GM23338 (cell line): Measurements from ENCODE around the gene CACNA1B. TPM values are rescaled to one million over a fixed set of nuclear protein-coding genes. Genes with fewer than 3 reads are reported as not detected.

Experiments
- ATAC-seq: fragments of 200-7000 bp; cut with Tn5 transposase; 3 replicates; pipeline ENCODE4 v1.9.1; 2020
- DNase-seq: peaks from one replicate; pipeline ENCODE4 v3.0.0-alpha.2; 2015; ENCODE audit warnings: low spot score
- H2AFZ ChIP-seq: fragments of 200-600 bp; sonication (generic); 2 replicates; pipeline ENCODE4 v1.8.0; 2016; ENCODE audit warnings: antibody characterized with exemption, mild to moderate bottlenecking, moderate library complexity
- H3F3A ChIP-seq: fragments of 200-600 bp; sonication (generic); replicated peaks from 2 replicates; pipeline ENCODE4 v1.8.0; 2017; ENCODE audit warnings: antibody characterized with exemption, mixed run types, low read depth
- H3K27ac ChIP-seq: fragments of 200-600 bp; sonication (generic); 2 replicates; pipeline ENCODE4 v1.6.1; 2016; ENCODE audit warnings: low read depth
- H3K27me3 ChIP-seq: fragments of 200-600 bp; sonication (generic); 2 replicates; pipeline ENCODE4 v1.8.0; 2016; ENCODE audit warnings: mild to moderate bottlenecking, mixed run types, moderate library complexity; ENCODE audit not compliant: insufficient read depth
- H3K36me3 ChIP-seq: fragments of 200-600 bp; sonication (generic); 2 replicates; pipeline ENCODE4 v1.8.0; 2016; ENCODE audit warnings: mild to moderate bottlenecking; ENCODE audit not compliant: insufficient read depth
- H3K4me1 ChIP-seq: fragments of 200-600 bp; sonication (generic); 2 replicates; pipeline ENCODE4 v1.8.0; 2016; ENCODE audit warnings: mild to moderate bottlenecking, moderate library complexity; ENCODE audit not compliant: insufficient read depth
- H3K4me2 ChIP-seq: fragments of 200-600 bp; sonication (generic); 2 replicates; pipeline ENCODE4 v1.7.1; 2017; ENCODE audit warnings: mixed run types
- H3K4me3 ChIP-seq: fragments of 200-600 bp; sonication (generic); 2 replicates; pipeline ENCODE4 v1.6.1; 2016; ENCODE audit warnings: mixed run types
- H3K79me2 ChIP-seq: fragments of 200-600 bp; sonication (generic); replicated peaks from 2 replicates; pipeline ENCODE4 v1.8.0; 2017; ENCODE audit warnings: mild to moderate bottlenecking; ENCODE audit not compliant: insufficient read depth
- H3K9me2 ChIP-seq: fragments of 200-600 bp; sonication (generic); 2 replicates; pipeline ENCODE4 v1.8.0; 2017; ENCODE audit not compliant: insufficient read depth
- H4K20me1 ChIP-seq: fragments of 200-600 bp; sonication (generic); replicated peaks from 2 replicates; pipeline ENCODE4 v1.8.0; 2017; ENCODE audit warnings: mild to moderate bottlenecking; ENCODE audit not compliant: insufficient read depth
- H3K27ac Mint-ChIP-seq: 2 replicates; pipeline ENCODE4 v1.8.0; 2020; ENCODE audit warnings: inconsistent platforms, mild to moderate bottlenecking, moderate library complexity, mixed read lengths
- H3K27me3 Mint-ChIP-seq: 3 replicates; pipeline ENCODE4 v1.8.0; 2022; ENCODE audit warnings: low read depth, mild to moderate bottlenecking, moderate library complexity, mixed read lengths, inconsistent platforms; ENCODE audit not compliant: insufficient read depth, poor library complexity
- H3K36me3 Mint-ChIP-seq: 3 replicates; pipeline ENCODE4 v1.8.0; 2021; ENCODE audit warnings: low read depth, mild to moderate bottlenecking, inconsistent platforms, moderate library complexity, mixed read lengths
- H3K4me1 Mint-ChIP-seq: 3 replicates; pipeline ENCODE4 v1.8.0; 2020; ENCODE audit warnings: mild to moderate bottlenecking, inconsistent platforms, mixed read lengths
- H3K4me3 Mint-ChIP-seq: 3 replicates; pipeline ENCODE4 v1.8.0; 2021; ENCODE audit warnings: moderate library complexity, mild to moderate bottlenecking, inconsistent platforms, mixed read lengths
- H3K9me3 Mint-ChIP-seq: 3 replicates; pipeline ENCODE4 v1.8.0; 2020; ENCODE audit warnings: moderate library complexity, mild to moderate bottlenecking, inconsistent platforms, mixed read lengths
- ETS1 ChIP-seq: IDR thresholded peaks from 2 replicates; pipeline ENCODE4 v1.6.1; 2016; ENCODE audit warnings: antibody characterized with exemption
- EZH2 ChIP-seq: fragments of 200-600 bp; sonication (generic); IDR thresholded peaks from one replicate; pipeline ENCODE4 v1.8.0; 2017; ENCODE audit warnings: antibody characterized with exemption, mild to moderate bottlenecking, low read depth; ENCODE audit not compliant: unreplicated experiment
- EZH2phosphoT487 ChIP-seq: fragments of 200-600 bp; sonication (generic); IDR thresholded peaks from one replicate; pipeline ENCODE4 v1.8.1; 2018; ENCODE audit warnings: antibody characterized with exemption; ENCODE audit not compliant: unreplicated experiment
- JUNB ChIP-seq: IDR thresholded peaks from one replicate; pipeline ENCODE4 v1.6.1; 2016; ENCODE audit warnings: antibody characterized with exemption; ENCODE audit not compliant: unreplicated experiment
- POLR2AphosphoS5 ChIP-seq: IDR thresholded peaks from 2 replicates; pipeline ENCODE4 v1.6.1; 2016; ENCODE audit warnings: antibody characterized with exemption, low read depth
- REST ChIP-seq: IDR thresholded peaks from one replicate; pipeline ENCODE4 v1.6.1; 2018; ENCODE audit warnings: antibody characterized with exemption; ENCODE audit not compliant: unreplicated experiment
- ZNF114 ChIP-seq: fragments of 250-450 bp; sonication (Bioruptor Pico); IDR thresholded peaks from 2 replicates; pipeline ENCODE4 v1.5.0; 2020; ENCODE audit warnings: mild to moderate bottlenecking, moderate library complexity
- ZNF331 ChIP-seq: fragments of 250-450 bp; sonication (Bioruptor Pico); IDR thresholded peaks from 2 replicates; pipeline ENCODE4 v1.5.0; 2020; ENCODE audit warnings: low read depth, mild to moderate bottlenecking, moderate library complexity
- ZNF462 ChIP-seq: fragments of 250-450 bp; sonication (Bioruptor Pico); IDR thresholded peaks from 2 replicates; pipeline ENCODE4 v1.5.0; 2020; ENCODE audit warnings: mild to moderate bottlenecking, moderate library complexity
- polyA plus RNA-seq: library from polyadenylated mRNA; unstranded; fragments of >200 nt; fragmentation: Nextera tagmentation; extraction: Ambion mirVana; gene quantifications from 2 replicates; pipeline ENCODE4 v1.2.1, GENCODE V29; 2016
- total RNA-seq: library from RNA; depleted of rRNA; stranded (reverse); fragments of >200 nt; shearing (Covaris generic); gene quantifications from 2 replicates; pipeline ENCODE4 v1.2.3, GENCODE V29; 2014

CACNA1B gene
- total and polyA plus RNA-seq, 2 experiments from 2014 or later = 1.1 to 10.4 TPM

- DNase-seq (no peak), ATAC-seq (peak; percentile 22; the same call in 2 of the 3 replicates)
- H3K27ac Mint-ChIP-seq = no peak overlapping the region
- no peak overlapping the region for H3K4me3 Mint-ChIP-seq
- Histone ChIP-seq H3K27ac (no peak overlapping the region), H2AFZ (no peak overlapping the region), H3K36me3 (no peaks in the 10 kb centered on the region), H3K27me3 (no peaks in the 10 kb centered on the region), H3K4me1 (no peaks in the 10 kb centered on the region), H3F3A (no peaks in the 10 kb centered on the region), H3K4me3 (no peak overlapping the region), H3K79me2 (no peaks in the 10 kb centered on the region), H3K9me2 (no peaks in the 10 kb centered on the region), H3K4me2 (no peak overlapping the region), H4K20me1 (no peaks in the 10 kb centered on the region)
- H3K27me3 Mint-ChIP-seq = peaks cover 3% of the 10 kb centered on the region
- peaks cover 8% of the 10 kb centered on the region for H3K36me3 Mint-ChIP-seq
- H3K4me1 Mint-ChIP-seq = peaks cover 5% of the 10 kb centered on the region; the same call in 2 of the 3 replicates
- H3K9me3 Mint-ChIP-seq = peaks cover 4% of the 10 kb centered on the region; the same call in 1 of the 3 replicates
- TF ChIP-seq EZH2 (no peak), POLR2AphosphoS5 (no peak), JUNB (no peak), ZNF462 (CRISPR knock-in tag) (no peak), ZNF331 (no peak), REST (no peak), EZH2phosphoT487 (no peak), ETS1 (no peak), ZNF114 (CRISPR knock-in tag) (no peak)
These were observed 226.9 kb downstream of the CACNA1B start for GRCh38 chr9:138104251-138105122.
